Activated naive CD8-positive, alpha-beta T cell treated with anti-CD3 and anti-CD28 coated beads for 36 hours (primary cell): ENCODE measurements around the gene LSM4. TPM values are rescaled to one million over a fixed set of nuclear protein-coding genes. Genes with fewer than 3 reads are reported as not detected.
"Not testable (repeated sequence)": the region's sequence is repeated elsewhere in the genome, so short reads cannot be mapped to it uniquely, and the experiment has no call there.

Experiments used
- DNase-seq: peaks from one replicate; pipeline ENCODE4 v3.0.0; 2021
- H3K27ac Mint-ChIP-seq: one replicate; pipeline ENCODE4 v1.8.0; 2022; ENCODE audit warnings: mild to moderate bottlenecking, moderate library complexity, mixed read lengths
- H3K27me3 Mint-ChIP-seq: one replicate; pipeline ENCODE4 v1.8.0; 2022; ENCODE audit warnings: mild to moderate bottlenecking, mixed read lengths
- H3K36me3 Mint-ChIP-seq: one replicate; pipeline ENCODE4 v1.8.0; 2021; ENCODE audit warnings: mild to moderate bottlenecking, mixed read lengths
- H3K4me1 Mint-ChIP-seq: one replicate; pipeline ENCODE4 v1.8.0; 2021; ENCODE audit warnings: mixed read lengths
- H3K4me3 Mint-ChIP-seq: one replicate; pipeline ENCODE4 v1.8.0; 2022; ENCODE audit warnings: mild to moderate bottlenecking, moderate library complexity, mixed read lengths
- H3K9me3 Mint-ChIP-seq: one replicate; pipeline ENCODE4 v1.8.0; 2022; ENCODE audit warnings: mixed read lengths
- total RNA-seq, 2 experiments: library from RNA; stranded (reverse); gene quantifications; one replicate each; pipeline ENCODE4 v1.2.3, GENCODE V29; 2021

LSM4 gene
- total RNA-seq = 100 to 1,000 TPM; 419 to 435 TPM

- Mint-ChIP-seq H3K9me3 (no peaks in the 10 kb centered on the region), H3K36me3 (peaks cover 39% of the 10 kb centered on the region), H3K4me1 (peaks cover 46% of the 10 kb centered on the region), H3K4me3 (peak within 1 kb of the TSS; percentile 95), H3K27ac (peak within 1 kb of the TSS; percentile 96), H3K27me3 (no peaks in the 10 kb centered on the region)
- DNase-seq = peak; percentile 100
Observed at GRCh38 chr19:18322759-18323460, at the start of gene LSM4. TSS of gene LSM4 (minus strand) at chr19:18323076. CDS start at chr19:18323020, 56 bp downstream.

DNA sequence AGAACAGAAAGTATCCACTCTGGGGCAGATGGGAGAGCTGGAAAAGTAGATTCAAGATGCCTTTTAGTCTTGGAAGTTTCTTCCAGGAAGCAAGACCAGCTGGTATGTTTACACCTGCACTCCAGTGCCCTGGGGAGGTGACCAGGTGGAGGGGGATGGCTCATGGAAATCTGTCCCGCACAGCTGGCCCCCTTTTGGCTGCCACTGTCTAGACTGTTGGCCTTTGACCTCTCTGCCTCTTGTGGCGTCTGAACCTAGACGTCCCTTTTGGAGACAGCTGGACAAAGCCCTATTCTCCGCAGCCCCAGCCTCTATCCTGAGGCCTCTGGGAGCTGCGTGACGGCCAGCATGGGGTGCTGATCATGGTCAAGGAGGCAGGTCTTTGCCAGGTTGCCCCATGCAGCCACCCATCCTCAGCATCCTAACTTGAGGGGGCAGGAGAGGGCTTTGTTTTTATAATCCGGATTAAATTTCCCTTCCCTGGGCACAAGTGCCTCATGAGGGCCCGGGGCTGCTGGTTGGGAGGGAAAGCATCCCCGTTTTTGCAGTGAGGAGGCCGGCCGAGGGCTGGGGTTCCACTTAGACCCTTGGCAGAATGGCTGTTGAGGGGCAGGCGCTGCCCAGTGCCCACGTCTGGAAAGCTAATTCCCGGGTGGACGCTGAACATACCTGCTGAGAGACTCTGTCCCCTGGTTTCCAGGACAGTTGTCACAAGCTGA is 45.8 kb upstream of the LSM4 start:
- H3K4me3 Mint-ChIP-seq = no peak overlapping the region
- H3K9me3 Mint-ChIP-seq = no peaks in the 10 kb centered on the region
- no peak for DNase-seq
- H3K36me3 Mint-ChIP-seq = peaks cover 14% of the 10 kb centered on the region
- H3K27me3 Mint-ChIP-seq = peaks cover 3% of the 10 kb centered on the region
- peaks cover 12% of the 10 kb centered on the region for H3K4me1 Mint-ChIP-seq
- H3K27ac Mint-ChIP-seq = no peak overlapping the region

DNA sequence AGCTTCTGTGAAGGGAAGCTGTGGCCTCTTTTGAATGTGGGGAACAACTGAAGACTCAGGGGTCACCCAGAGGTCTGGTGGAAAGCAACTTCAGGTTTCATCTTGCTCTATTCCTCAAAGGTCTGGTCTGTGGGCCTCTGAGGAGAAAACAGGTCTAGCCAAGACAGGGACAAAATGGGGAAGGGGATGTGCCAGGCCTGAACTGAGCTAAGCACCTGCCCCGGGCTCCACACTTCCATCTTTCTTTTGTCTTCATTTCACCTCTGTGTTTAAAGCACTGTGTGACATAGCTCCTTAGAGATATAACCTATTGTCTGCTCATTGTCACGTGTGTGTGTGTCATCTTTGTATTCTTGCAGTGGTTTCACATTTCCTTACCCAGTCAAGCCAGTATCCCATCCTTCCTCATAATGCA is 43.2 kb upstream of the LSM4 start:
- no peaks in the 10 kb centered on the region for H3K27me3 Mint-ChIP-seq
- no peak for DNase-seq
- H3K4me1 Mint-ChIP-seq = peaks cover 8% of the 10 kb centered on the region
- H3K4me3 Mint-ChIP-seq = no peak overlapping the region
- H3K36me3 Mint-ChIP-seq = peaks cover 14% of the 10 kb centered on the region
- no peaks in the 10 kb centered on the region for H3K9me3 Mint-ChIP-seq
- H3K27ac Mint-ChIP-seq = no peak overlapping the region

- H3K27ac Mint-ChIP-seq = peak overlapping the region; percentile 68
Observed at GRCh38 chr19:18364826-18365528, 42.1 kb upstream of the LSM4 start.

GRCh38 chr19:18364277-18364825 is 41.5 kb upstream of the LSM4 start:
- H3K36me3 Mint-ChIP-seq = peaks cover 14% of the 10 kb centered on the region

More at GRCh38 chr19:18364826-18365528, 42.1 kb upstream of the LSM4 start:
- peaks cover 14% of the 10 kb centered on the region for H3K36me3 Mint-ChIP-seq
- H3K9me3 Mint-ChIP-seq = no peaks in the 10 kb centered on the region
- peaks cover 8% of the 10 kb centered on the region for H3K4me1 Mint-ChIP-seq
- no peak overlapping the region for H3K4me3 Mint-ChIP-seq
- no peaks in the 10 kb centered on the region for H3K27me3 Mint-ChIP-seq
- no peak for DNase-seq

GRCh38 chr19:18363787-18364186 is 40.9 kb upstream of the LSM4 start:
- H3K4me3 Mint-ChIP-seq = no peak overlapping the region
- peaks cover 17% of the 10 kb centered on the region for H3K36me3 Mint-ChIP-seq

More at GRCh38 chr19:18364277-18364825, 41.5 kb upstream of the LSM4 start:
- not testable (repeated sequence) for H3K4me3 Mint-ChIP-seq, H3K27me3 Mint-ChIP-seq, H3K27ac Mint-ChIP-seq, H3K9me3 Mint-ChIP-seq, DNase-seq, H3K4me1 Mint-ChIP-seq

DNA sequence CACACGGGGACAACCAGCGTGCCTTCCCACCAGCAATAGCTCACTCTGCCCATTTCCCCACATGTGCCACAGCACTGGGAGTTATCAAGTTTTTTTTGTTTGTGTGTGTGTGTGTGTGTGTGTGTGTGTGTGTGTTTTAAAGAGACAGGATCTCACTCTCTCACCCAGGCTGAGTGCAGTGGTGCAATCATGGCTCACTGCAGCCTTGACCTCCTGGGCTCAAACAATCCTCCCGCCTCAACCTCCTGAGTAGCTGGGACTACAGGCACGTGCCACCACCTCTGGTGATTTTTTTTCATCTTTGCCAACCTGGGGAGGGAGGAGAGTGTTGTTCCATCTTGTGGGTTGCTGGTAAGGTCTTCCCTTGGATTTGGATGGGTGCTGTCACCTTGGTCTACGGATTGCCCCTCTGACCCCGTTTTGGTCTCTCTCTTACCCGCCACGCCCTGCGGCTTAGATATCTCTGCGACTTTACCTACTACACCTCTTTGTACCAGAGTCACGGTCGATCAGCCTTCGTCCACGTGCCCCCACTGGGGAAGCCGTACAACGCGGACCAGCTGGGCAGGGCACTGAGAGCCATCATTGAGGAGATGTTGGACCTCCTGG is 40.2 kb upstream of the LSM4 start:
- H3K36me3 Mint-ChIP-seq = peaks cover 18% of the 10 kb centered on the region
- H3K9me3 Mint-ChIP-seq = no peaks in the 10 kb centered on the region
- H3K27me3 Mint-ChIP-seq = no peaks in the 10 kb centered on the region
- peaks cover 8% of the 10 kb centered on the region for H3K4me1 Mint-ChIP-seq
- no peak overlapping the region for H3K4me3 Mint-ChIP-seq
- DNase-seq = no peak
- H3K27ac Mint-ChIP-seq = no peak overlapping the region

More at GRCh38 chr19:18363787-18364186, 40.9 kb upstream of the LSM4 start:
- peaks cover 8% of the 10 kb centered on the region for H3K4me1 Mint-ChIP-seq
- no peak for DNase-seq
- no peak overlapping the region for H3K27ac Mint-ChIP-seq
- no peaks in the 10 kb centered on the region for H3K27me3 Mint-ChIP-seq
- no peaks in the 10 kb centered on the region for H3K9me3 Mint-ChIP-seq

- H3K27me3 Mint-ChIP-seq = no peaks in the 10 kb centered on the region
- H3K27ac Mint-ChIP-seq = no peak overlapping the region
- DNase-seq = no peak
- peaks cover 8% of the 10 kb centered on the region for H3K4me1 Mint-ChIP-seq
- H3K4me3 Mint-ChIP-seq = no peak overlapping the region
- peaks cover 32% of the 10 kb centered on the region for H3K36me3 Mint-ChIP-seq
- H3K9me3 Mint-ChIP-seq = no peaks in the 10 kb centered on the region
Observed at GRCh38 chr19:18361646-18362045, 38.8 kb upstream of the LSM4 start.

DNA sequence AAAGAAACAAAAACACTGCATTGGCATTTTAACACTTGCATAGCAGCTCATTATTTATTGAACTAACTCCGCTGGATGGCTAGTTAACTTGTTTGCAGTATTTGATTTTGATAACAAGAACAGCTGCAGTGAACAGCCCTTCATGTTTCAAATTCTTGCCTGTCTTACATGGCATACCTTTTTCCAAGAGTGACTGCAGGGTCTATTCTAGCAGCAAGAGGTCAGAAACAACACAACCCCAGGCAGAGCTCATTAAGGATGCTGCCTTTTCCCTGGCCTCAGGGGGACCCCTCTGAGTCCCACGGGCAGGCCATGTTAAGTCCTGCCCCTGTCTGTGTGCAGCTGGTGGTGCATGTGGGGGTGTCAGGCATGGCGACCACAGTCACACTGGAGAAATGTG is 34.2 kb upstream of the LSM4 start:
- peaks cover 18% of the 10 kb centered on the region for H3K36me3 Mint-ChIP-seq
- H3K4me1 Mint-ChIP-seq = no peaks in the 10 kb centered on the region
- no peak overlapping the region for H3K27ac Mint-ChIP-seq
- no peak overlapping the region for H3K4me3 Mint-ChIP-seq
- no peak for DNase-seq
- no peaks in the 10 kb centered on the region for H3K9me3 Mint-ChIP-seq
- no peaks in the 10 kb centered on the region for H3K27me3 Mint-ChIP-seq

GRCh38 chr19:18354743-18355142 is 31.9 kb upstream of the LSM4 start:
- not testable (repeated sequence) for DNase-seq, H3K27ac Mint-ChIP-seq, H3K9me3 Mint-ChIP-seq, H3K4me3 Mint-ChIP-seq, H3K27me3 Mint-ChIP-seq, H3K4me1 Mint-ChIP-seq
- peaks cover 27% of the 10 kb centered on the region for H3K36me3 Mint-ChIP-seq

DNA sequence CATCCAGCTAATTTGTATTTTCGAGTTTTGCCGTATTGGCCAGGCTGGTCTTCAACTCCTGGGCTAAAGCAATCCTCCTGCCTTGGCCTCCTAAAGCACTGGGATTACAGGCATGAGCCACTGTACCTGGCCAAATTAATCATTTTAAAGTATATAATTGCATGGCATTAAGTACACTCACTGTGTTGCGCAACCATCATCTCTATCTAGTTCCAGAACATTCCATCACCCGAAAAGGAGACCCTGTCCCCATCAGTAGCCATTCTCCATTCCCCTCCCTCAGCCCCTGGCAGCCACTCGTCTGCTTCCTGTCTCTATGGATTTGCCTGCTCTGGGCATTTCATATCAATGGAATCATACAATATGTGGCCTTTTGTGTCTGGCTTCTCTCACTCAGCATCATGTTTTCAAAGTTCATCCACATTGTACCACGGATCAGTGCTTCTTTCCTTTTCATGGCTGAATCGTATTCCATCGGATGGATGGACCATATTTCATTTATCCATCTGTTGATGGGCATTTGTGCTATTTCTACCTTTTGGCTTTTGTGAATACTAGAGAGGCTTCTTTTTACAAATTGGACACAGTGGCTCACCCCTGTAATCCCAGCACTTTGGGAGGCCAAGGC is 30.6 kb upstream of the LSM4 start:
- Mint-ChIP-seq H3K27me3 (no peaks in the 10 kb centered on the region), H3K9me3 (no peaks in the 10 kb centered on the region), H3K4me1 (no peaks in the 10 kb centered on the region), H3K36me3 (peaks cover 24% of the 10 kb centered on the region), H3K4me3 (no peak overlapping the region), H3K27ac (no peak overlapping the region)
- no peak for DNase-seq

GRCh38 chr19:18351544-18351943 is 28.7 kb upstream of the LSM4 start:
- Mint-ChIP-seq H3K4me3 (no peak overlapping the region), H3K27ac (no peak overlapping the region), H3K9me3 (no peaks in the 10 kb centered on the region), H3K36me3 (peaks cover 17% of the 10 kb centered on the region), H3K27me3 (no peaks in the 10 kb centered on the region), H3K4me1 (no peaks in the 10 kb centered on the region)
- DNase-seq = no peak

GRCh38 chr19:18350490-18350889 is 27.6 kb upstream of the LSM4 start:
- H3K36me3 Mint-ChIP-seq = peaks cover 17% of the 10 kb centered on the region
- no peak overlapping the region for H3K27ac Mint-ChIP-seq
- H3K27me3 Mint-ChIP-seq = no peaks in the 10 kb centered on the region
- H3K9me3 Mint-ChIP-seq = no peaks in the 10 kb centered on the region
- H3K4me1 Mint-ChIP-seq = no peaks in the 10 kb centered on the region
- H3K4me3 Mint-ChIP-seq = no peak overlapping the region
- no peak for DNase-seq

GRCh38 chr19:18349524-18350128 is 26.8 kb upstream of the LSM4 start:
- no peaks in the 10 kb centered on the region for H3K4me1 Mint-ChIP-seq
- H3K4me3 Mint-ChIP-seq = no peak overlapping the region
- H3K27ac Mint-ChIP-seq = no peak overlapping the region
- no peaks in the 10 kb centered on the region for H3K27me3 Mint-ChIP-seq
- H3K36me3 Mint-ChIP-seq = peaks cover 21% of the 10 kb centered on the region
- peak; percentile 47 for DNase-seq
- H3K9me3 Mint-ChIP-seq = no peaks in the 10 kb centered on the region
